ENCODE data around the gene VOPP1.
A peak's percentile ranks its signal among the peaks of the same experiment; 100 is the strongest.

The VOPP1 gene

GRCh38 chr7:55423891-55424290 lies 148.4 kb downstream of the VOPP1 start:
- DNase-seq (ENCODE audit: low read depth): peak; percentile 16
- H3K4me3 ChIP-seq (ENCODE audit: low read depth, low read length): no peak overlapping the region
- TF ChIP-seq, protein P1, sequence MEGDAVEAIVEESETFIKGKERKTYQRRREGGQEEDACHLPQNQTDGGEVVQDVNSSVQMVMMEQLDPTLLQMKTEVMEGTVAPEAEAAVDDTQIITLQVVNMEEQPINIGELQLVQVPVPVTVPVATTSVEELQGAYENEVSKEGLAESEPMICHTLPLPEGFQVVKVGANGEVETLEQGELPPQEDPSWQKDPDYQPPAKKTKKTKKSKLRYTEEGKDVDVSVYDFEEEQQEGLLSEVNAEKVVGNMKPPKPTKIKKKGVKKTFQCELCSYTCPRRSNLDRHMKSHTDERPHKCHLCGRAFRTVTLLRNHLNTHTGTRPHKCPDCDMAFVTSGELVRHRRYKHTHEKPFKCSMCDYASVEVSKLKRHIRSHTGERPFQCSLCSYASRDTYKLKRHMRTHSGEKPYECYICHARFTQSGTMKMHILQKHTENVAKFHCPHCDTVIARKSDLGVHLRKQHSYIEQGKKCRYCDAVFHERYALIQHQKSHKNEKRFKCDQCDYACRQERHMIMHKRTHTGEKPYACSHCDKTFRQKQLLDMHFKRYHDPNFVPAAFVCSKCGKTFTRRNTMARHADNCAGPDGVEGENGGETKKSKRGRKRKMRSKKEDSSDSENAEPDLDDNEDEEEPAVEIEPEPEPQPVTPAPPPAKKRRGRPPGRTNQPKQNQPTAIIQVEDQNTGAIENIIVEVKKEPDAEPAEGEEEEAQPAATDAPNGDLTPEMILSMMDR (conservative IDR thresholded peaks at IDR 0.05; ENCODE audit: low read depth, low read length): no peak

DNA sequence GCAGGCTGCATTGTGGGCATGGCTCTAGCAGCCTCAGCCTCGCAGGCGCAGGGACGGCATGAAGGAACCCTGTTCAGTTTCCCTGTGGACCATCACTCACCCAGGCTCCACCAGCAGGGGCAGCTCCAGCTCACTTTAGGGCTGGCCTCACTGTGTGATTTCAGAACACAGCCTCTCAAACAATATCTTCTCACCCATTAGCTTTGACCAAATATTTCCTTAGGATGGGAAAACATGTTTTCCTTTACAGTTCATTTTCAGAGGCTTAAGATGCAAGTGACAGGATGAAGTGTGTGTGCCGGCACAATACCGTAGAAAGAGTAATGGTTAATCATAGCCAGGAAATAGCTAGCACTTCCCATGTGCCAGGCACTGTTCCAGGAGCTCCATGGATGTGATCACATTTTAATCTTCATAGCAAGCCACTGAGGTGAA lies 149.0 kb downstream of the VOPP1 start:
- TF ChIP-seq, protein P1 (conservative IDR thresholded peaks at IDR 0.05; ENCODE audit: low read depth, low read length): peak; percentile 66
- no peak overlapping the region for H3K4me3 ChIP-seq (ENCODE audit: low read depth, low read length)
- peak; percentile 34 for DNase-seq (ENCODE audit: low read depth)

Measured in choroid plexus epithelial cell (primary cell).